A673 (cell line): ENCODE data around the gene PPP6R2. TPM values are rescaled to one million over a fixed set of nuclear protein-coding genes. Genes with fewer than 3 reads are reported as not detected.

Source experiments
- BruUV-seq: library from RNA; stranded (reverse); fragments of 400-500 nt; replicated peaks from 2 replicates; lab custom pipeline; 2021; lab: Mats Ljungman, UMichigan
- CTCF ChIA-PET: fragments of 300-600 bp; sonication (Branson Sonifier 250); formaldehyde crosslinking; loops from one replicate; lab custom pipeline; 2022; ENCODE audit warnings: antibody characterized with exemption; lab: Charles Lee
- POLR2A ChIA-PET: fragments of 300-600 bp; sonication (Branson Sonifier 250); formaldehyde crosslinking; loops from one replicate; lab custom pipeline; 2022; ENCODE audit warnings: antibody characterized with exemption; ENCODE audit not compliant: low non-redundant PET; lab: Charles Lee
- DNase-seq: peaks from one replicate; pipeline ENCODE4 v3.0.0-alpha.2; 2015; ENCODE audit warnings: low spot score
- H3K27ac ChIP-seq: fragments of 200-600 bp; sonication (generic); 2 replicates; pipeline ENCODE4 v1.5.1; 2016; ENCODE audit warnings: mixed run types, low read depth, mild to moderate bottlenecking, mixed read lengths, antibody characterized with exemption, low read length; ENCODE audit not compliant: poor library complexity, severe bottlenecking
- H3K27me3 ChIP-seq: fragments of 200-600 bp; sonication (generic); replicated peaks from 2 replicates; pipeline ENCODE4 v1.6.1; 2017; ENCODE audit warnings: mixed run types, low read depth, mild to moderate bottlenecking, mixed read lengths, antibody characterized with exemption, low read length; ENCODE audit not compliant: insufficient read depth, poor library complexity
- H3K36me3 ChIP-seq: fragments of 200-600 bp; sonication (generic); 2 replicates; pipeline ENCODE4 v1.6.1; 2016; ENCODE audit warnings: mixed run types, mild to moderate bottlenecking, mixed read lengths, antibody characterized with exemption, low read length; ENCODE audit not compliant: insufficient read depth, poor library complexity, severe bottlenecking
- H3K4me1 ChIP-seq: fragments of 200-600 bp; sonication (generic); 2 replicates; pipeline ENCODE4 v1.6.1; 2017; ENCODE audit warnings: mixed run types, mild to moderate bottlenecking, mixed read lengths, antibody characterized with exemption, low read length; ENCODE audit not compliant: insufficient read depth, poor library complexity, severe bottlenecking
- H3K4me3 ChIP-seq: fragments of 200-600 bp; sonication (generic); 2 replicates; pipeline ENCODE4 v1.5.1; 2016; ENCODE audit warnings: low read depth, mixed run types, mild to moderate bottlenecking, mixed read lengths, low read length; ENCODE audit not compliant: poor library complexity, severe bottlenecking
- H3K9me3 ChIP-seq: fragments of 200-600 bp; sonication (generic); 2 replicates; pipeline ENCODE4 v1.6.1; 2016; ENCODE audit warnings: mixed run types, low read depth, mild to moderate bottlenecking, mixed read lengths, antibody characterized with exemption, low read length; ENCODE audit not compliant: poor library complexity, severe bottlenecking
- EZH2 ChIP-seq: fragments of 200-600 bp; sonication (generic); IDR thresholded peaks from 2 replicates; pipeline ENCODE4 v1.6.1; 2017; ENCODE audit warnings: borderline replicate concordance, low read depth, mild to moderate bottlenecking, mixed read lengths, antibody characterized with exemption, low read length; ENCODE audit not compliant: poor library complexity, severe bottlenecking
- intact Hi-C: fragments of 100-400 bp; cut with micrococcal nuclease; formaldehyde crosslinking; loops from one replicate; pipeline ENCODE4 v1.10.0; 2022; ENCODE audit not compliant: unreplicated experiment
- total RNA-seq: library from RNA; stranded (reverse); gene quantifications from 2 replicates; pipeline ENCODE4 v1.2.3, GENCODE V29; 2021
- TF ChIP-seq, protein P1 (sequence below): fragments of 300-800, 200-600 bp; sonication (generic); conservative IDR thresholded peaks from 2 replicates; pipeline ENCODE4 v1.5.1; 2017; ENCODE audit warnings: low read depth, mild to moderate bottlenecking, antibody characterized with exemption, low read length, moderate library complexity, mixed read lengths

PPP6R2 gene
- total RNA-seq, 1 experiment from 2014 or later: 64.6 TPM

DNA sequence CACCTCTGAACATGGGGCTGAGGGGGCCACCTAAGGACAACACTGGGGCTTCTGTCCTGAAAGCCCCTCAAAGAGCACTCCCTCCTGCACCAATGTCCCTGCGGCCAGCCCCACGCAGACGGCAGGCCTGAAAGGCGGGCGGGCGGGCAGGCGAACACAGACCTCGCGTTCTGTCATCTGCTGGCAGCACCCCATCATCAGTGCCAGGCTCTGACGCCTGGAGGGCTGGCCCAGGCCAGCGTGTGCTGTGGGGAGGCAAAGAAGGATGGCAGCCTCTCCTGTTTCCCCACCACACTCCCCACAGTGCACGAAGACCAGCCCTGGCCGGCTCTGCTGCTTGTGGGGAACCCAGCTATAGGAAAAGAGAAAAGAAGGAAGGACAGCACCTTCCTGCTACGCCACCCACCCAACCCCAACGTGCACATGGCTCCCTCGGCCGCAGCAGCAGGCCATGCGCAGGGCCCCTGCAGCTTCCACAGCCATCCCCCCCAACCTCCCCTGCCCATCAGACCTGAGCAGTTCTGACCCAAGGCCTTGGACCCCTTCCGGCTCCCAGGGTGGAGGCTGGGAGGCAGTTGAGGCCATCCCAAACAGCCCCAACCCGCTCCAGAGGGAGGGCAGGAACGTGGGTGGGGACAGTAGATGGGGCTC lies 128.2 kb downstream of the PPP6R2 start:
- BruUV-seq: no TSS peak
- H3K36me3 ChIP-seq: peaks cover 13% of the 10 kb centered on the region
- peak overlapping the region; percentile 42 for H3K27ac ChIP-seq
- no peak overlapping the region for H3K4me3 ChIP-seq
- peaks cover 32% of the 10 kb centered on the region for H3K4me1 ChIP-seq
- no peak for DNase-seq
- intact Hi-C loops: no loop called here
- TF ChIP-seq EZH2: no peak
- TF ChIP-seq, protein P1, sequence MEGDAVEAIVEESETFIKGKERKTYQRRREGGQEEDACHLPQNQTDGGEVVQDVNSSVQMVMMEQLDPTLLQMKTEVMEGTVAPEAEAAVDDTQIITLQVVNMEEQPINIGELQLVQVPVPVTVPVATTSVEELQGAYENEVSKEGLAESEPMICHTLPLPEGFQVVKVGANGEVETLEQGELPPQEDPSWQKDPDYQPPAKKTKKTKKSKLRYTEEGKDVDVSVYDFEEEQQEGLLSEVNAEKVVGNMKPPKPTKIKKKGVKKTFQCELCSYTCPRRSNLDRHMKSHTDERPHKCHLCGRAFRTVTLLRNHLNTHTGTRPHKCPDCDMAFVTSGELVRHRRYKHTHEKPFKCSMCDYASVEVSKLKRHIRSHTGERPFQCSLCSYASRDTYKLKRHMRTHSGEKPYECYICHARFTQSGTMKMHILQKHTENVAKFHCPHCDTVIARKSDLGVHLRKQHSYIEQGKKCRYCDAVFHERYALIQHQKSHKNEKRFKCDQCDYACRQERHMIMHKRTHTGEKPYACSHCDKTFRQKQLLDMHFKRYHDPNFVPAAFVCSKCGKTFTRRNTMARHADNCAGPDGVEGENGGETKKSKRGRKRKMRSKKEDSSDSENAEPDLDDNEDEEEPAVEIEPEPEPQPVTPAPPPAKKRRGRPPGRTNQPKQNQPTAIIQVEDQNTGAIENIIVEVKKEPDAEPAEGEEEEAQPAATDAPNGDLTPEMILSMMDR: no peak
- no peaks in the 10 kb centered on the region for H3K27me3 ChIP-seq
- CTCF ChIA-PET: no interaction called here
- POLR2A ChIA-PET: no interaction called here
- no peaks in the 10 kb centered on the region for H3K9me3 ChIP-seq

DNA sequence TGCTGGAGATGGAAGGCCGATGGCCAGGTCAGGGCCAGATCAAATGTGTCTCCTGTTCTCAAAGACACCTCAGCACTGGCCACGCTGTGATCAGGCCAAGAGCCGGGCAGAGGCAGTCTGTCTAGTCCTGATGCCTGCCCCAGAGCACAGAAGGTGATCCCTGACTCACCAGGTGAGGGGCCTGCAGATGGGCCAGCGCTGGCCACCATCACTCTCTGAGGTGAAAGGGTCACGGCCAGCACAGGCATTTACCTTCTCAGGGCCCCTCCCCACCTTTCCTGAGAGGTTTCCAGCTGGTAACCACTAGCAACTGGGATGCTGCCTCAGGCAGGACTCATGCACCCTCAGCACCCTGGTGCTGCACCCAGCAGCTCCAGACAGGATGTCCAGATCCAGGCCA lies 128.8 kb downstream of the PPP6R2 start:
- no peak overlapping the region for H3K4me3 ChIP-seq
- peaks cover 32% of the 10 kb centered on the region for H3K4me1 ChIP-seq
- no peaks in the 10 kb centered on the region for H3K27me3 ChIP-seq
- DNase-seq: no peak
- no TSS peak for BruUV-seq
- no peaks in the 10 kb centered on the region for H3K9me3 ChIP-seq
- CTCF ChIA-PET: no interaction called here
- no peak overlapping the region for H3K27ac ChIP-seq
- intact Hi-C loops: no loop called here
- H3K36me3 ChIP-seq: peaks cover 7% of the 10 kb centered on the region
- POLR2A ChIA-PET: no interaction called here
- no peak for TF ChIP-seq EZH2
- TF ChIP-seq, protein P1: no peak

DNA sequence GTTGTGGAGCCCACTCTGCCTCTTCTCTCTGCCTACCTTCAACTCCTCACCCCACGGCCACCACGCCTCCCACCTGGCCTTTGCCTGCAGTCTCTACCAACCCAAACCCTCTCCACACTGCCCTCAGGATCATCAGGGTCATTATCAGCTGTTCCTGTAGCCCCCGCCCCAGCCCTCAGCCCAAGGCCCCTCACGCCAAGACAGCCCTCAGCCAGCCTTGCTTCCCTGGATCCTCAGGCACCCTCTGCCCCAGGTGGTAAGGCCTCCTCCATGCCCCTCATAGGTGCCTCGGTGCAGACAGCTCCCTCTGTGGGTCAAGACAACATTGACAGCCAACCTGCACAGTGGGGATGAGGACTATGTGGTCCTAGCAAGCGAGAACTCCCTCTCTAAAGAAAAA lies 130.0 kb downstream of the PPP6R2 start:
- Histone ChIP-seq H3K36me3 (no peaks in the 10 kb centered on the region), H3K4me1 (peaks cover 32% of the 10 kb centered on the region), H3K9me3 (no peaks in the 10 kb centered on the region), H3K4me3 (peak overlapping the region; percentile 84), H3K27me3 (no peaks in the 10 kb centered on the region), H3K27ac (no peak overlapping the region)
- CTCF ChIA-PET: no interaction called here
- POLR2A ChIA-PET: interaction anchor here (0.6 kb wide), 1 partner anchor 20 kb away, joined by 5 read pairs; no protein-coding TSS in a partner anchor
- BruUV-seq: no TSS peak
- DNase-seq: no peak
- TF ChIP-seq, protein P1: peak; percentile 49
- no peak for TF ChIP-seq EZH2
- intact Hi-C loops: no loop called here
